Esophagus muscularis mucosa (tissue), 3 donors: ENCODE data around the gene SCAMP1.

Experiments used
- POLR2A ChIP-seq: fragments of 450-650 bp; IDR thresholded peaks from one replicate; pipeline ENCODE4 v1.6.1; 2017; ENCODE audit warnings: antibody characterized with exemption, moderate library complexity, mild to moderate bottlenecking, low read depth
- TF ChIP-seq, protein P1 (sequence below), 3 experiments: fragments of 200-600 bp in 2 of 3; fragments of 450-650 bp in 1 of 3; sonication (generic) in 2 of 3; IDR thresholded peaks; one replicate each; pipeline ENCODE4 v1.5.1; 2017 to 2019; ENCODE audit warnings: antibody characterized with exemption in 3 of 3, mild to moderate bottlenecking in 2 of 3, moderate library complexity in 1 of 3

GRCh38 chr5:78323241-78323640, 37.2 kb upstream of the SCAMP1 start:
- TF ChIP-seq, protein P1, sequence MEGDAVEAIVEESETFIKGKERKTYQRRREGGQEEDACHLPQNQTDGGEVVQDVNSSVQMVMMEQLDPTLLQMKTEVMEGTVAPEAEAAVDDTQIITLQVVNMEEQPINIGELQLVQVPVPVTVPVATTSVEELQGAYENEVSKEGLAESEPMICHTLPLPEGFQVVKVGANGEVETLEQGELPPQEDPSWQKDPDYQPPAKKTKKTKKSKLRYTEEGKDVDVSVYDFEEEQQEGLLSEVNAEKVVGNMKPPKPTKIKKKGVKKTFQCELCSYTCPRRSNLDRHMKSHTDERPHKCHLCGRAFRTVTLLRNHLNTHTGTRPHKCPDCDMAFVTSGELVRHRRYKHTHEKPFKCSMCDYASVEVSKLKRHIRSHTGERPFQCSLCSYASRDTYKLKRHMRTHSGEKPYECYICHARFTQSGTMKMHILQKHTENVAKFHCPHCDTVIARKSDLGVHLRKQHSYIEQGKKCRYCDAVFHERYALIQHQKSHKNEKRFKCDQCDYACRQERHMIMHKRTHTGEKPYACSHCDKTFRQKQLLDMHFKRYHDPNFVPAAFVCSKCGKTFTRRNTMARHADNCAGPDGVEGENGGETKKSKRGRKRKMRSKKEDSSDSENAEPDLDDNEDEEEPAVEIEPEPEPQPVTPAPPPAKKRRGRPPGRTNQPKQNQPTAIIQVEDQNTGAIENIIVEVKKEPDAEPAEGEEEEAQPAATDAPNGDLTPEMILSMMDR (IDR thresholded peaks at IDR 0.05) = no peak
- no peak for TF ChIP-seq POLR2A
